Measurements from ENCODE around the gene MAPK11.

MAPK11 gene

DNA sequence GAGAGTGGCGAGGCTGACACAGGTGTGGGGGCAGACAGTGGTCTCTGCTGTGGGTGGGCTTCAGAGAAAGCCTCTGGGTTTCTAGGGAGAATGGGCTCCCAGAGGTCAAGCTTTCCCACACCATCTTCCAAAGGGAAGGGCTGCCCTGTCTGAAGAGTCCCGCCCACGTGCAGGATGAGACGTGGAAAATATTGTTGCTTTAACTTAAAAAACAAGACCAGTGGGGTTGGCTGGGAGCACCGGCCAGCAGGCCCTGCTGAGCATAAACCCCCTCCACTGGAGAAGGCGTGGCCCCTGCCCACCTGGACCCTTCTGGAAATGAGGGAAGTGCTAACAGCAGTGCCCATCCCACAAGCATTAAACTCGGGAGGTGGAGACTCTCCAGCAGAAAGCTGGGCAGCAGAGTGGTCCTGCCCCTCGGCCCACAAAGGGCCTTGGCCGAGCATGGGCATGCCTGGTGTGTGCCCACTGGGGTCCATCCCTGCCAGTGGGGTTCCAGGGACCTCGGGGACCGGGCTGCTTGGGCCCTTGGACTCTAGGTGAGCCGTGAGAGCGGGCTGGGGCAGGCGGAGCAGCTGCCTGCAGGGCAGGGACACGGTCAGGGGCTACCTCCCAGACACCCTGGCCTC lies 54.0 kb downstream of the MAPK11 start:
- CTCF ChIA-PET = interaction anchor here (0.9 to 4.1 kb wide), 2 partner anchors 8 to 67 kb away, joined by 3 to 17 read pairs; no protein-coding TSS in a partner anchor

DNA sequence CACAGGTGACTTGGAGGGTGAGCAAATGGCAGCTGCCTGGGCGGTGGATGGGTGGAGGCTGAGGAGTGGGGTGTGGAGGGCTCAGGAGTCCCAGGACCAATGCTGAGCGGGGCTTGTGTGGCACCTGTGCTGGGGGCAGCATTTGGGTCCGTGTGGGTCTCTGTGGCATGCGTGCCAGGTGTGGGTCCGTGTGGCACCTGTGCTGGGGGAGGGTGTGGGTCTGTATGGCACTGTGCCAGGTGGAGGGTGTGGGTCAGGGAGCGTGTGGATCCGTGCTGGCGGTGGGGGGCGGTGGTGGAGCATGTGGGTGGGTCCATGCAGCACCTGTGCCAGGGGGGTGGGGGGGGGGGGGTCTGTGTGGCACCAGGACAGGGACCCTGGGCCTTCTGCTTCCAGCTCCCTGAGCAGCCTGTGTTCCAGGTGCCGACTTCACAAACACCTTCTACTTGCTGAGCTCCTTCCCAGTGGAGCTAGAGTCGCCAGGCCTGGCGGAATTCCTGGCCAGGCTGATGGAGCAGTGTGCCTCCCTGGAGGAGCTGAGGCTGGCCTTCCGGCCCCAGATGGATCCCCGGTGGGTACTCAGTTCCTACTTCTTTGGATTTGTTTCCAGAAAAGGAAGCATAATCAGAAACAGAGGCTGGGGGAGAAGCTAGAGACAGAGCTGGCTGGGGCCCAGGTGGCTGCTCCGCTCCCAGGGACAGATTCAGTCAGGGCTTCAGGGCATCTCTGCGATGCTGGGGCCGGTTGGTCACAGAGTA lies 54.7 kb downstream of the MAPK11 start:
- POLR2A ChIA-PET = interaction anchor here (0.6 kb wide), 2 partner anchors 47 to 306 kb away, joined by 3 to 6 read pairs; no protein-coding TSS in a partner anchor

More for the DNA sequence above, 54.0 kb downstream of the MAPK11 start:
- DNase-seq (ENCODE audit: extremely low spot score) = no peak
- TF ChIP-seq, protein P1, sequence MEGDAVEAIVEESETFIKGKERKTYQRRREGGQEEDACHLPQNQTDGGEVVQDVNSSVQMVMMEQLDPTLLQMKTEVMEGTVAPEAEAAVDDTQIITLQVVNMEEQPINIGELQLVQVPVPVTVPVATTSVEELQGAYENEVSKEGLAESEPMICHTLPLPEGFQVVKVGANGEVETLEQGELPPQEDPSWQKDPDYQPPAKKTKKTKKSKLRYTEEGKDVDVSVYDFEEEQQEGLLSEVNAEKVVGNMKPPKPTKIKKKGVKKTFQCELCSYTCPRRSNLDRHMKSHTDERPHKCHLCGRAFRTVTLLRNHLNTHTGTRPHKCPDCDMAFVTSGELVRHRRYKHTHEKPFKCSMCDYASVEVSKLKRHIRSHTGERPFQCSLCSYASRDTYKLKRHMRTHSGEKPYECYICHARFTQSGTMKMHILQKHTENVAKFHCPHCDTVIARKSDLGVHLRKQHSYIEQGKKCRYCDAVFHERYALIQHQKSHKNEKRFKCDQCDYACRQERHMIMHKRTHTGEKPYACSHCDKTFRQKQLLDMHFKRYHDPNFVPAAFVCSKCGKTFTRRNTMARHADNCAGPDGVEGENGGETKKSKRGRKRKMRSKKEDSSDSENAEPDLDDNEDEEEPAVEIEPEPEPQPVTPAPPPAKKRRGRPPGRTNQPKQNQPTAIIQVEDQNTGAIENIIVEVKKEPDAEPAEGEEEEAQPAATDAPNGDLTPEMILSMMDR (IDR thresholded peaks at IDR 0.05; ENCODE audit: control extremely low read depth, extremely low read depth, low read depth, missing control alignments) = no peak
- POLR2A ChIA-PET = interaction anchor here (0.6 kb wide), 2 partner anchors 47 to 307 kb away, joined by 3 to 6 read pairs; no protein-coding TSS in a partner anchor

More for the DNA sequence above, 54.7 kb downstream of the MAPK11 start:
- DNase-seq (ENCODE audit: extremely low spot score) = no peak
- CTCF ChIA-PET = interaction anchor here (0.9 to 4.1 kb wide), 5 partner anchors 7 to 285 kb away, joined by 3 to 17 read pairs (median 3); no protein-coding TSS in a partner anchor
- TF ChIP-seq, protein P1 (IDR thresholded peaks at IDR 0.05; ENCODE audit: control extremely low read depth, extremely low read depth, low read depth, missing control alignments) = no peak

All from GM10248 (cell line).